Fibroblast of lung (primary cell): ENCODE measurements around the gene MIOX. TPM values are rescaled to one million over a fixed set of nuclear protein-coding genes. Genes with fewer than 3 reads are reported as not detected.

Experiments
- DNase-seq, 2 donors: peaks; one replicate each; pipeline versions ENCODE4 v3.0.0 to v3.0.0-alpha.2; 2010; ENCODE audit warnings: low read depth in 2 of 2
- H2AFZ ChIP-seq: 2 replicates; pipeline ENCODE4 v1.5.1; 2012; ENCODE audit warnings: low read length, control low read depth, inconsistent platforms
- H3K27ac ChIP-seq: 2 replicates; pipeline ENCODE4 v1.5.1; 2011; ENCODE audit warnings: low read length, control low read depth; ENCODE audit not compliant: insufficient read depth
- H3K27me3 ChIP-seq: 2 replicates; pipeline ENCODE4 v1.5.1; 2011; ENCODE audit warnings: mild to moderate bottlenecking, low read length; ENCODE audit not compliant: control insufficient read depth, insufficient read depth
- H3K36me3 ChIP-seq: 2 replicates; pipeline ENCODE4 v1.5.1; 2011; ENCODE audit warnings: low read length; ENCODE audit not compliant: control insufficient read depth, insufficient read depth
- H3K4me1 ChIP-seq: 2 replicates; pipeline ENCODE4 v1.5.1; 2011; ENCODE audit warnings: low read length; ENCODE audit not compliant: control insufficient read depth, insufficient read depth; ENCODE audit errors: extremely low read depth
- H3K4me2 ChIP-seq: 2 replicates; pipeline ENCODE4 v1.5.1; 2011; ENCODE audit warnings: low read length, control low read depth; ENCODE audit not compliant: insufficient read depth; ENCODE audit errors: extremely low read depth
- H3K4me3 ChIP-seq, 4 experiments: fragments of 200-600 bp in 1 of 4; sonication (generic) in 1 of 4; replicated peaks in 1 of 4; 2 replicates each; pipeline ENCODE4 v1.5.1; 2011 to 2016; ENCODE audit warnings: low read length in 4 of 4, low read depth in 3 of 4, mild to moderate bottlenecking in 3 of 4, control low read depth in 2 of 4, inconsistent platforms in 1 of 4, mixed read lengths in 1 of 4; ENCODE audit not compliant: insufficient read depth in 1 of 4; ENCODE audit errors: control extremely low read depth in 1 of 4
- H3K79me2 ChIP-seq: 2 replicates; pipeline ENCODE4 v1.5.1; 2012; ENCODE audit warnings: mild to moderate bottlenecking, low read length, inconsistent platforms; ENCODE audit not compliant: control insufficient read depth, insufficient read depth
- H3K9ac ChIP-seq: 2 replicates; pipeline ENCODE4 v1.5.1; 2011; ENCODE audit warnings: mild to moderate bottlenecking, low read length, control low read depth; ENCODE audit not compliant: insufficient read depth
- H3K9me3 ChIP-seq: 2 replicates; pipeline ENCODE4 v1.5.1; 2012; ENCODE audit warnings: low read depth, low read length; ENCODE audit not compliant: control insufficient read depth, insufficient read depth
- H4K20me1 ChIP-seq: 2 replicates; pipeline ENCODE4 v1.5.1; 2011; ENCODE audit warnings: low read length; ENCODE audit not compliant: control insufficient read depth, insufficient read depth; ENCODE audit errors: extremely low read depth
- EZH2 ChIP-seq: IDR thresholded peaks from 2 replicates; pipeline ENCODE4 v1.5.1; 2012; ENCODE audit warnings: low read length, control low read depth, mild to moderate bottlenecking; ENCODE audit errors: missing control alignments
- polyA plus RNA-seq, 2 donors: library from polyadenylated mRNA; depleted of rRNA in 1 of 2; stranded (reverse) in 1 of 2; unstranded in 1 of 2; fragments of >200 nt; gene quantifications; 2 replicates each; pipeline ENCODE4 v1.2.1, GENCODE V29; 2011 to 2012; ENCODE audit warnings: missing spikeins in 1 of 2
- total RNA-seq: library from RNA; depleted of rRNA; stranded (reverse); fragments of >200 nt; gene quantifications from 2 replicates; pipeline ENCODE4 v1.2.1, GENCODE V29; 2014
- TF ChIP-seq, protein P1 (sequence below), 2 donors: IDR thresholded peaks in 1 of 2; conservative IDR thresholded peaks in 1 of 2; 1 replicate in 1 of 2; 2 replicates in 1 of 2; pipeline ENCODE4 v1.5.1; 2011 to 2012; ENCODE audit warnings: low read length in 2 of 2, control low read depth in 1 of 2, inconsistent platforms in 1 of 2, low read depth in 1 of 2, mild to moderate bottlenecking in 1 of 2

The MIOX gene
- total and polyA plus RNA-seq, 2 donors (not counting 1 experiment from before 2014, with no cell fraction given), result 0.06 to 0.17 TPM

DNA sequence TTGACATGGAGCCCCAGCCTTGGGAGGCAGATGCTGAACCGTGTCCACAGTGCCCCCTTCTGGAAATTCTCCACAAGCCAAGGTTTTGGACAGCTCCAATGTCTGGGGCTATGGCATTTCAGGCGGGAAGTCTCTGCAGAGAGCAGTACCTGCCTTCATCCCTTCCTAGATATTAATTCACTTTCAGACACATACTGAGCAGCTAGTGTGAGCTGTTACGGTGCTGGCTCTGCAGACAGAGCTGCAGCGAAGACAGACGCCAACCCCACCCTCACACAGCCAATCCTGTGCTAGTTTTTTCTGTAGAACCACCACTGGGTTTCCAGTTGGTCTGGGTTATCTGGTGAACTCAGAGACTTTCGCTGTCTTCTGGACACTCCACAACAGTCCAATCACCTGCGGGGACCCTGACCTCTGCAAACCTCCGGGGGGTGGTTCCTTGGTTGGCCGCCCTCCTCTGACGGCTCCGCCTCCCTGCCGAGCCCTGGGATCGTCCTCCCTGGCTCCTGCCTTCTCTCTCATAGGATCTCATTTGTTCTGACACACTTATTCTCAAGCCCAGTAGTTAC is 11.7 kb downstream of the MIOX start:
- TF ChIP-seq, protein P1, sequence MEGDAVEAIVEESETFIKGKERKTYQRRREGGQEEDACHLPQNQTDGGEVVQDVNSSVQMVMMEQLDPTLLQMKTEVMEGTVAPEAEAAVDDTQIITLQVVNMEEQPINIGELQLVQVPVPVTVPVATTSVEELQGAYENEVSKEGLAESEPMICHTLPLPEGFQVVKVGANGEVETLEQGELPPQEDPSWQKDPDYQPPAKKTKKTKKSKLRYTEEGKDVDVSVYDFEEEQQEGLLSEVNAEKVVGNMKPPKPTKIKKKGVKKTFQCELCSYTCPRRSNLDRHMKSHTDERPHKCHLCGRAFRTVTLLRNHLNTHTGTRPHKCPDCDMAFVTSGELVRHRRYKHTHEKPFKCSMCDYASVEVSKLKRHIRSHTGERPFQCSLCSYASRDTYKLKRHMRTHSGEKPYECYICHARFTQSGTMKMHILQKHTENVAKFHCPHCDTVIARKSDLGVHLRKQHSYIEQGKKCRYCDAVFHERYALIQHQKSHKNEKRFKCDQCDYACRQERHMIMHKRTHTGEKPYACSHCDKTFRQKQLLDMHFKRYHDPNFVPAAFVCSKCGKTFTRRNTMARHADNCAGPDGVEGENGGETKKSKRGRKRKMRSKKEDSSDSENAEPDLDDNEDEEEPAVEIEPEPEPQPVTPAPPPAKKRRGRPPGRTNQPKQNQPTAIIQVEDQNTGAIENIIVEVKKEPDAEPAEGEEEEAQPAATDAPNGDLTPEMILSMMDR (conservative IDR thresholded peaks at IDR 0.05 in 1 of 2, IDR thresholded peaks at IDR 0.05 in 1 of 2; ENCODE audit: low read depth in 1 of 2, low read length in 2 of 2), result peak; percentile 54 to 80
- TF ChIP-seq EZH2, result no peak
- Histone ChIP-seq H3K4me3 (no peak overlapping the region), H3K9me3 (no peaks in the 10 kb centered on the region), H3K36me3 (peaks cover 5% of the 10 kb centered on the region), H3K4me2 (no peak overlapping the region), H3K79me2 (no peaks in the 10 kb centered on the region), H4K20me1 (no peaks in the 10 kb centered on the region), H3K9ac (no peak overlapping the region), H3K27me3 (no peaks in the 10 kb centered on the region), H3K4me1 (no peaks in the 10 kb centered on the region), H2AFZ (no peak overlapping the region), H3K27ac (no peak overlapping the region)
- peak; percentile 36 to 62 for DNase-seq

GRCh38 chr22:50500452-50500851 is 13.8 kb downstream of the MIOX start:
- no peak for TF ChIP-seq EZH2
- TF ChIP-seq, protein P1 (conservative IDR thresholded peaks at IDR 0.05 in 1 of 2, IDR thresholded peaks at IDR 0.05 in 1 of 2; ENCODE audit: low read depth in 1 of 2, low read length in 2 of 2), result no peak
- Histone ChIP-seq H3K9ac (no peak overlapping the region), H3K79me2 (no peaks in the 10 kb centered on the region), H3K4me1 (no peaks in the 10 kb centered on the region), H3K9me3 (no peaks in the 10 kb centered on the region), H2AFZ (no peak overlapping the region), H3K27ac (no peak overlapping the region), H3K4me3 (no peak overlapping the region), H4K20me1 (no peaks in the 10 kb centered on the region), H3K4me2 (no peak overlapping the region), H3K27me3 (no peaks in the 10 kb centered on the region), H3K36me3 (peaks cover 14% of the 10 kb centered on the region)
- DNase-seq, result no peak

DNA sequence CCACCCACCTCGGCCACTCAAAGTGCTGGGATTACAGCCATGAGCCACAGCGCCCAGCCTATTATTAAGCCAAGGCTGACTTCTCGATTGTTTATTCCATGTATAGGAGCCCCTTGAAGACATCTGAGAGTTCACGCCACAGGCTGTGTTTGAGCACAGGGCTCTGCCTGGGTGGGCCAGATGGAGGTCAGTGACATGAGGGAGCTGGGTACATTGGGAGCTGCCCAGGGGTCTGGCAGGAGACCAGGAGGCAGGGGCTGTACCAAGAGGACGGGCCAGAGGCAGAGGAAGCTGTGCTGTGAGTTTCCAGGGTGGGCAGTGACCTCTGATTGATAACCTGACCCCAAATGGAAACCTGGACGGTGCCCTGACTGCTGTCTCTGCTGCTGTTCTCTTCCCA is 15.4 kb downstream of the MIOX start:
- no peak overlapping the region for H3K4me3 ChIP-seq
- no peaks in the 10 kb centered on the region for H4K20me1 ChIP-seq
- no peaks in the 10 kb centered on the region for H3K27me3 ChIP-seq
- no peaks in the 10 kb centered on the region for H3K9me3 ChIP-seq
- no peak for TF ChIP-seq EZH2
- TF ChIP-seq, protein P1 (conservative IDR thresholded peaks at IDR 0.05 in 1 of 2, IDR thresholded peaks at IDR 0.05 in 1 of 2; ENCODE audit: low read depth in 1 of 2, low read length in 2 of 2), result no peak
- peaks cover 16% of the 10 kb centered on the region for H3K79me2 ChIP-seq
- no peaks in the 10 kb centered on the region for H3K4me1 ChIP-seq
- H2AFZ ChIP-seq, result no peak overlapping the region
- peaks cover 19% of the 10 kb centered on the region for H3K36me3 ChIP-seq
- DNase-seq, result no peak
- no peak overlapping the region for H3K4me2 ChIP-seq
- H3K27ac ChIP-seq, result no peak overlapping the region
- no peak overlapping the region for H3K9ac ChIP-seq
